ENCODE data around the gene GALC.

- TF ChIP-seq, protein P1, sequence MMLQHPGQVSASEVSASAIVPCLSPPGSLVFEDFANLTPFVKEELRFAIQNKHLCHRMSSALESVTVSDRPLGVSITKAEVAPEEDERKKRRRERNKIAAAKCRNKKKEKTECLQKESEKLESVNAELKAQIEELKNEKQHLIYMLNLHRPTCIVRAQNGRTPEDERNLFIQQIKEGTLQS (CRISPR knock-in tag; conservative IDR thresholded peaks at IDR 0.05) = no peak
- TF ChIP-seq, protein P2, sequence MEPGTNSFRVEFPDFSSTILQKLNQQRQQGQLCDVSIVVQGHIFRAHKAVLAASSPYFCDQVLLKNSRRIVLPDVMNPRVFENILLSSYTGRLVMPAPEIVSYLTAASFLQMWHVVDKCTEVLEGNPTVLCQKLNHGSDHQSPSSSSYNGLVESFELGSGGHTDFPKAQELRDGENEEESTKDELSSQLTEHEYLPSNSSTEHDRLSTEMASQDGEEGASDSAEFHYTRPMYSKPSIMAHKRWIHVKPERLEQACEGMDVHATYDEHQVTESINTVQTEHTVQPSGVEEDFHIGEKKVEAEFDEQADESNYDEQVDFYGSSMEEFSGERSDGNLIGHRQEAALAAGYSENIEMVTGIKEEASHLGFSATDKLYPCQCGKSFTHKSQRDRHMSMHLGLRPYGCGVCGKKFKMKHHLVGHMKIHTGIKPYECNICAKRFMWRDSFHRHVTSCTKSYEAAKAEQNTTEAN (CRISPR knock-in tag; IDR thresholded peaks at IDR 0.05) = no peak
- TF ChIP-seq, protein P3, sequence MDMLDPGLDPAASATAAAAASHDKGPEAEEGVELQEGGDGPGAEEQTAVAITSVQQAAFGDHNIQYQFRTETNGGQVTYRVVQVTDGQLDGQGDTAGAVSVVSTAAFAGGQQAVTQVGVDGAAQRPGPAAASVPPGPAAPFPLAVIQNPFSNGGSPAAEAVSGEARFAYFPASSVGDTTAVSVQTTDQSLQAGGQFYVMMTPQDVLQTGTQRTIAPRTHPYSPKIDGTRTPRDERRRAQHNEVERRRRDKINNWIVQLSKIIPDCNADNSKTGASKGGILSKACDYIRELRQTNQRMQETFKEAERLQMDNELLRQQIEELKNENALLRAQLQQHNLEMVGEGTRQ (CRISPR knock-in tag; IDR thresholded peaks at IDR 0.05) = no peak
- TF ChIP-seq ZNF317 (CRISPR knock-in tag; IDR thresholded peaks at IDR 0.05; ENCODE audit: borderline replicate concordance, low read depth) (no peak), CTCF (IDR thresholded peaks at IDR 0.05) (no peak)
Measured at GRCh38 chr14:87940894-87941293, 52.1 kb downstream of the GALC start.

All from WTC11 (cell line).